Adipocyte (in vitro differentiated cells): ENCODE data around the gene ZNF467.

ENCODE experiments used
- DNase-seq: peaks from one replicate; pipeline ENCODE4 v3.0.0-alpha.2; 2015; ENCODE audit warnings: low read depth
- H3K27me3 ChIP-seq: replicated peaks from 2 replicates; pipeline ENCODE4 v1.7.0; 2013; ENCODE audit warnings: mild to moderate bottlenecking, low read length, moderate library complexity; ENCODE audit not compliant: control insufficient read depth, insufficient read depth
- H3K36me3 ChIP-seq: 2 replicates; pipeline ENCODE4 v1.7.0; 2013; ENCODE audit warnings: low read length, mild to moderate bottlenecking, moderate library complexity; ENCODE audit not compliant: control insufficient read depth, insufficient read depth, severe bottlenecking
- H3K4me1 ChIP-seq: 2 replicates; pipeline ENCODE4 v1.7.0; 2013; ENCODE audit warnings: mild to moderate bottlenecking, low read length, moderate library complexity; ENCODE audit not compliant: control insufficient read depth, insufficient read depth
- H3K4me3 ChIP-seq: 2 replicates; pipeline ENCODE4 v1.7.0; 2013; ENCODE audit warnings: mild to moderate bottlenecking, low read length, moderate library complexity
- H3K9ac ChIP-seq: 2 replicates; pipeline ENCODE4 v1.7.0; 2013; ENCODE audit warnings: mild to moderate bottlenecking, low read length, moderate library complexity
- H3K9me3 ChIP-seq: 2 replicates; pipeline ENCODE4 v1.7.0; 2013; ENCODE audit warnings: mild to moderate bottlenecking, low read length, moderate library complexity; ENCODE audit not compliant: control insufficient read depth

The ZNF467 gene

GRCh38 chr7:149727899-149728476, 45.4 kb downstream of the ZNF467 start:
- Histone ChIP-seq H3K9me3 (no peaks in the 10 kb centered on the region), H3K4me1 (no peaks in the 10 kb centered on the region), H3K36me3 (peaks cover 18% of the 10 kb centered on the region), H3K4me3 (no peak overlapping the region), H3K27me3 (no peaks in the 10 kb centered on the region), H3K9ac (no peak overlapping the region)
- DNase-seq, result no peak

- Histone ChIP-seq H3K4me1 (no peaks in the 10 kb centered on the region), H3K9me3 (no peaks in the 10 kb centered on the region), H3K4me3 (no peak overlapping the region), H3K27me3 (no peaks in the 10 kb centered on the region), H3K36me3 (peaks cover 21% of the 10 kb centered on the region), H3K9ac (no peak overlapping the region)
- no peak for DNase-seq
Observed at GRCh38 chr7:149727053-149727898, 46.1 kb downstream of the ZNF467 start.

DNA sequence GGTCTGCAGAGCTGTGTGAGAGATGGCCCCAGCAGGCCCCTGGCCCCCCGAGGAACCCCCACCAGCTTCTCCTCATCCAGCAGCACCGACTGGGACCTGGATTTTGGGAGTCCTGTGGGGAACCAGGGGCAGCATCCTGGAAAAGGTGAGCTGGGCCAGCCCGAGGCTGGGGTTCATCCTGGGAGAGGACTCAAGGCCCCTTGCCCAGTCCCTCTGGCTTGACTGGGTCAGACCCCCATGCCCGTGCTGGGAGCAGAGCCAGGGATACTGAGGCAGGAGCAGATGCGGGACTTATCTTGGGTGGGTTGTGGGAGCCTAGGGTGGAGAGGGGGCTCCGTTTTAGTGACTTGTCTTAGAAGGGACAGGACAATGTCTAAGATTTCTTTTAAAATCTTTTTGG, 47.5 kb downstream of the ZNF467 start:
- Histone ChIP-seq H3K9ac (no peak overlapping the region), H3K4me3 (no peak overlapping the region)
- no peak for DNase-seq

DNA sequence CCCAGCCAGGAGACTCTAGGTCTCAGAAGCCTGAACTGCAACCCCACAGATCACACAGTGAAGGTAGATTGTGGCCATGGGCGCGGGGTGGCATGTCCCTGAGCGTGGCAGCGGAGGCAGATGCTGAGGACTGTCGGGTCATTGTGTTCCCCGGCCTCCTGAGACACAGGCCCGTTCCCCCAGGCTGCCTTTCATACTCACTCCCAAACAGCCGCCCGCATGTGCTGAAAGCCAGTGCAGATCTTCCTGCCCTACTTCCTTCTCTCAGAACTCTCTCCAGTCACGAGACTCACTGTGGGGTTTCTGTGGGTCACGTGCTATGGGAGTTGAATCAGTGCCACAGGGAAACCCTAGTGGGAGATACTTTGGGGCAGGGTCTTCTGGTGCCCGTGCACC, 48.0 kb downstream of the ZNF467 start:
- H3K9me3 ChIP-seq, result no peaks in the 10 kb centered on the region
- no peak overlapping the region for H3K4me3 ChIP-seq
- no peaks in the 10 kb centered on the region for H3K27me3 ChIP-seq
- H3K36me3 ChIP-seq, result peaks cover 36% of the 10 kb centered on the region
- peaks cover under 1% of the 10 kb centered on the region for H3K4me1 ChIP-seq
- H3K9ac ChIP-seq, result no peak overlapping the region
- no peak for DNase-seq

More for the DNA sequence above, 47.5 kb downstream of the ZNF467 start:
- H3K9me3 ChIP-seq, result no peaks in the 10 kb centered on the region
- H3K27me3 ChIP-seq, result no peaks in the 10 kb centered on the region
- peaks cover 33% of the 10 kb centered on the region for H3K36me3 ChIP-seq
- H3K4me1 ChIP-seq, result no peaks in the 10 kb centered on the region

GRCh38 chr7:149724661-149725425, 48.5 kb downstream of the ZNF467 start:
- no peak overlapping the region for H3K9ac ChIP-seq
- peaks cover 6% of the 10 kb centered on the region for H3K4me1 ChIP-seq
- no peak overlapping the region for H3K4me3 ChIP-seq
- H3K27me3 ChIP-seq, result no peaks in the 10 kb centered on the region
- peaks cover 36% of the 10 kb centered on the region for H3K36me3 ChIP-seq
- no peak for DNase-seq
- no peaks in the 10 kb centered on the region for H3K9me3 ChIP-seq

GRCh38 chr7:149723795-149724495, 49.4 kb downstream of the ZNF467 start:
- Histone ChIP-seq H3K4me1 (peaks cover 6% of the 10 kb centered on the region), H3K4me3 (no peak overlapping the region), H3K9ac (no peak overlapping the region), H3K9me3 (no peaks in the 10 kb centered on the region), H3K36me3 (peaks cover 30% of the 10 kb centered on the region), H3K27me3 (no peaks in the 10 kb centered on the region)
- DNase-seq, result no peak

- Histone ChIP-seq H3K9ac (no peak overlapping the region), H3K27me3 (no peaks in the 10 kb centered on the region), H3K36me3 (peaks cover 23% of the 10 kb centered on the region), H3K9me3 (no peaks in the 10 kb centered on the region), H3K4me3 (no peak overlapping the region), H3K4me1 (peaks cover 6% of the 10 kb centered on the region)
- DNase-seq, result no peak
Observed at GRCh38 chr7:149723082-149723767, 50.2 kb downstream of the ZNF467 start.

DNA sequence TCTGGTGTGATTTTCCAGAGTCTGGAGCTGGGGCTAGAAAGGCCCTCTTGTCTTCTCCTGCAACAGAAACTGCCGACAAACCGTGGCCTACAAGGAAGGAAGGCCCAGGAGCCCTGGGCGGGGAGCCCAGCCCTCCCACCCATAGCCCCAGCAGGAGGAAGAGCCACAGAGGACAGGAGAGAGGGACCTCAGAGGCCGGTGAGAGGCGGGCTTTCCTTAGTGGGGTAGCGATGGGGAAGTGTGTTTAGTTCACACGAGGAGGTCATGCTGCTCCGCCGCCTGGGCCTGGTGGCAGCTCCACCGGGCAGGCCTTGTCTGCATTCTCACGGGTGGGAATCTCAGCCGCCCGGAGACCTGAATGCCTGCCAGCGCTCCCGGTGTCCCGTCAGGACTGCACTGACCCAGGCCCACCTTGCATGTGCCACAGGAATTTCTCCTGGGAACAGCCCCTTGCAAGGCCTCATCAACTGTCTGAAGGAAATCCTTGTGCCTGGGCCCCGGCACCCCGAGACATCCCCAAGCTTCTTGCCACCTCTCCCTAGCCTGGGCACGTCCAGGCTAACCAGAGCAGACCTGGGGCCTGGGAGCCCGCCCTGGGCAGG, 50.9 kb downstream of the ZNF467 start:
- no peak overlapping the region for H3K4me3 ChIP-seq
- H3K36me3 ChIP-seq, result peaks cover 19% of the 10 kb centered on the region
- H3K9ac ChIP-seq, result no peak overlapping the region
- peaks cover 6% of the 10 kb centered on the region for H3K4me1 ChIP-seq
- H3K9me3 ChIP-seq, result no peaks in the 10 kb centered on the region
- no peak for DNase-seq
- H3K27me3 ChIP-seq, result no peaks in the 10 kb centered on the region

DNA sequence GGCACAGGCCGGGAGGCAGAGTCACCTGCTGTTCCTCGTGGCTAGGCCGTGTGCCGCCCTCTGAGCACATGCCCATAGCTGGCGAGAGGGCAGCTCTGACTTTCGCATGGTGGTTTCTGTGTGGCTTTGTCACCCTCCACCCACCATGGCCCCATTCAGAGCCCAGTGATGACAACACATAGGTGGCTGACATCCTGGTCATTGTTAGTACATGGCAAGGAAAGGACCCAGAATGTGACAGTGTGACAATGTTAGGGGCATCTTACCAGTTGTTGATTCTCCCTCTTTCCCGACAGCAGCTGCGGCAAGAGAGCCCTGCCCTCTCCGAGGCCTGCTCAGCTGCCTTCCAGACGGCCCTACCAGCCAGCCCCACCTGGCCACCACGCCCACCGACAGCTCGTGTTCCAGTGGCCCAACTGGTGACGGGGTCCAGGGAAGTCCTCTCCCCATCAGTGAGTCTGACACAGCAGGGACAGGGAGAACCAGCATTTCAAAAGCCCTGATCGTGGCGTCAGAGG, 52.2 kb downstream of the ZNF467 start:
- Histone ChIP-seq H3K36me3 (peaks cover 18% of the 10 kb centered on the region), H3K9me3 (no peaks in the 10 kb centered on the region), H3K4me1 (peaks cover 6% of the 10 kb centered on the region), H3K4me3 (no peak overlapping the region), H3K9ac (no peak overlapping the region), H3K27me3 (no peaks in the 10 kb centered on the region)
- DNase-seq, result no peak

DNA sequence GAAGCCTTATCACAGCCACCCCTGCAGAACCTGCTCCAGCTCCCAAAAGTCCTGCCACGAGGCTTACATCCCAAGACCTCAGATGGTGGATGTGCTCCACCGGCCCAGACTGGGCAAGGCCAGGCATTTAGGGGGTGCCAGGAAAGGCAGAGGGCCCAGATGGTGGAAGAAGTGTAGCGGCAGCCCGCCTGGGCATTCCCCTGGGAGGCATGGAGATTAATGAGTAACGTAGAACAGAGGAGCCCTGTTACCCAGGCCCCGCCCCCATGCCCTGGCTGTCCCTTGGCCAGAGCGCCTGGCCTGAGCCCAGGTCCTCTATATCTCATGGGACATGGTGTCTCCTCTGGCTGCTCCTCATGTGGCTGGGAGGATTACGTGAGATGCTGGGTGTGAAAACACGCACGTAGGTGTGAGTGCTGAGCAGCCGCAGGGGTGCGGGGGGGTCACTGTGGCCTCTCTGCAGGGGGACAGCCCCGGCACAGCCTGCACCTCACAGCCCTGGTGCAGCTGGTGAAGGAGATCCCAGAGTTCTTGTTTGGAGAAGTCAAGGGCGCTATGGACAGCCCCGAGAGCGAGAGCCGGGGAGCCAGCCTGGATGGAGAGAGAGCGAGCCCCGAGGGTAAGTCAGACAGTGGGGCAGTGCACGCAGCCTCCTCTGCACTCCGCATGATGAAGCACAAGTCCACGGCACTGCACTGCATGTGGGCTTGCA, 52.9 kb downstream of the ZNF467 start:
- H3K4me3 ChIP-seq, result no peak overlapping the region
- H3K36me3 ChIP-seq, result peaks cover 18% of the 10 kb centered on the region
- peaks cover 8% of the 10 kb centered on the region for H3K4me1 ChIP-seq
- DNase-seq, result no peak
- no peak overlapping the region for H3K9ac ChIP-seq
- no peaks in the 10 kb centered on the region for H3K27me3 ChIP-seq
- H3K9me3 ChIP-seq, result no peaks in the 10 kb centered on the region
